Hepatocyte (in vitro differentiated cells): ENCODE measurements around the gene VRK3.

Experiments used
- CTCF ChIP-seq: fragments of 200-600 bp; sonication (generic); IDR thresholded peaks from 2 replicates; pipeline ENCODE4 v1.5.1; 2016; ENCODE audit warnings: antibody characterized with exemption, mild to moderate bottlenecking; ENCODE audit not compliant: poor library complexity
- EZH2 ChIP-seq: fragments of 200-600 bp; sonication (generic); IDR thresholded peaks from 2 replicates; pipeline ENCODE4 v1.6.1; 2016; ENCODE audit warnings: antibody characterized with exemption, mild to moderate bottlenecking, borderline replicate concordance

GRCh38 chr19:50059045-50059444, 33.9 kb upstream of the VRK3 start:
- TF ChIP-seq EZH2 (no peak), CTCF (no peak)
